ENCODE results near the gene SGMS1.
"Not testable (repeated sequence)": the region's sequence is repeated elsewhere in the genome, so short reads cannot be mapped to it uniquely, and the experiment has no call there.

Gene SGMS1

DNA sequence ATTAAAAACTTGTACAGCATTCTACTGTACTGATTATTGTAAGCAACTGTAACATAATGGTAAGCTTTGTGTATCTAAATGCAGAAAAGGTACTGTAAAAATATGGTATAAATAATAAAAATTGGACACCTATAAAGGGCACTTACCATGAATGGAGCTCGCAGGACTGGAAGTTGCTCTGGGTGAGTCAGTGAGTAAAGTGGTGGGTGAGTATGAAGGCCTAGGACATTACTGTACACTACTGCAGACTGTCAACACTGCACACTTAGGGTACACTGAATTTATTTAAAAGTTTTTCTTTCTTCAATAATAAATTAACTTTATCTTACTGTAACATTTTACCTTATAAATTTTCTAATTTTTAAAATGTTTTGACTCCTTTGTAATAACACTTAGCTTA lies 253.8 kb downstream of the SGMS1 start:
- no peak overlapping the region for H3K27ac ChIP-seq
- H4K20me1 ChIP-seq (ENCODE audit: insufficient read depth), result no peaks in the 10 kb centered on the region
- H3K27me3 ChIP-seq (ENCODE audit: insufficient read depth, low read depth), result no peaks in the 10 kb centered on the region
- TF ChIP-seq, protein P1, sequence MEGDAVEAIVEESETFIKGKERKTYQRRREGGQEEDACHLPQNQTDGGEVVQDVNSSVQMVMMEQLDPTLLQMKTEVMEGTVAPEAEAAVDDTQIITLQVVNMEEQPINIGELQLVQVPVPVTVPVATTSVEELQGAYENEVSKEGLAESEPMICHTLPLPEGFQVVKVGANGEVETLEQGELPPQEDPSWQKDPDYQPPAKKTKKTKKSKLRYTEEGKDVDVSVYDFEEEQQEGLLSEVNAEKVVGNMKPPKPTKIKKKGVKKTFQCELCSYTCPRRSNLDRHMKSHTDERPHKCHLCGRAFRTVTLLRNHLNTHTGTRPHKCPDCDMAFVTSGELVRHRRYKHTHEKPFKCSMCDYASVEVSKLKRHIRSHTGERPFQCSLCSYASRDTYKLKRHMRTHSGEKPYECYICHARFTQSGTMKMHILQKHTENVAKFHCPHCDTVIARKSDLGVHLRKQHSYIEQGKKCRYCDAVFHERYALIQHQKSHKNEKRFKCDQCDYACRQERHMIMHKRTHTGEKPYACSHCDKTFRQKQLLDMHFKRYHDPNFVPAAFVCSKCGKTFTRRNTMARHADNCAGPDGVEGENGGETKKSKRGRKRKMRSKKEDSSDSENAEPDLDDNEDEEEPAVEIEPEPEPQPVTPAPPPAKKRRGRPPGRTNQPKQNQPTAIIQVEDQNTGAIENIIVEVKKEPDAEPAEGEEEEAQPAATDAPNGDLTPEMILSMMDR (conservative IDR thresholded peaks at IDR 0.05; ENCODE audit: low read depth, low read length), result no peak
- no peak overlapping the region for H3K4me3 ChIP-seq (IDR thresholded peaks at IDR 0.05; ENCODE audit: insufficient read depth, low read depth, low read length)
- H2AFZ ChIP-seq (ENCODE audit: low read depth), result no peak overlapping the region
- no peak overlapping the region for H3K9ac ChIP-seq
- no peak overlapping the region for H3K4me2 ChIP-seq
- H3K4me1 ChIP-seq (ENCODE audit: low read depth, poor library complexity, severe bottlenecking), result peaks cover 5% of the 10 kb centered on the region
- H3K36me3 ChIP-seq (ENCODE audit: insufficient read depth), result no peaks in the 10 kb centered on the region
- H3K79me2 ChIP-seq (ENCODE audit: insufficient read depth, low read depth), result no peaks in the 10 kb centered on the region

DNA sequence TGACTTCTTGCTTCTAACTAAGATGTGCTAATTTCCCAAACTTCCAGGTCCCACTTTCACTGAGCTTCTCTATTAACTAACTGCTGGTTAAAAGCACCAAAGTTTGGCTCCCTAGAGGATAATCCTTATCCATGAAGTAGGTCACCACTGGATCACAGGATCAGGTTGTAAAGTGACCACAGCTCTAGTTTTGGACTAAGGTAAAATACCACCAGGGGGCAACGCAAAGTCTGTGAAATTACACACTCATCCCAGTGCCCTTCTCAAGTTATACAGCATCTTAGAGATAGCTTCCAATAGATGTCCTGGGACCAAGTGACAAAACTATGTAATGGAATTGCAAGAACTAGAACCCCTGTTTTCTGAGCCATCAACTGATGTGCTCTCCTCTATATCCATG lies 256.0 kb downstream of the SGMS1 start:
- TF ChIP-seq, protein P1 (conservative IDR thresholded peaks at IDR 0.05; ENCODE audit: low read depth, low read length), result peak; percentile 59
- Histone ChIP-seq H3K4me3 (IDR thresholded peaks at IDR 0.05; ENCODE audit: insufficient read depth, low read depth, low read length) (no peak overlapping the region), H2AFZ (ENCODE audit: low read depth) (no peak overlapping the region), H4K20me1 (ENCODE audit: insufficient read depth) (no peaks in the 10 kb centered on the region), H3K9ac (no peak overlapping the region), H3K27me3 (ENCODE audit: insufficient read depth, low read depth) (no peaks in the 10 kb centered on the region), H3K4me1 (ENCODE audit: low read depth, poor library complexity, severe bottlenecking) (no peaks in the 10 kb centered on the region), H3K27ac (no peak overlapping the region), H3K4me2 (no peak overlapping the region), H3K79me2 (ENCODE audit: insufficient read depth, low read depth) (no peaks in the 10 kb centered on the region), H3K36me3 (ENCODE audit: insufficient read depth) (no peaks in the 10 kb centered on the region)

DNA sequence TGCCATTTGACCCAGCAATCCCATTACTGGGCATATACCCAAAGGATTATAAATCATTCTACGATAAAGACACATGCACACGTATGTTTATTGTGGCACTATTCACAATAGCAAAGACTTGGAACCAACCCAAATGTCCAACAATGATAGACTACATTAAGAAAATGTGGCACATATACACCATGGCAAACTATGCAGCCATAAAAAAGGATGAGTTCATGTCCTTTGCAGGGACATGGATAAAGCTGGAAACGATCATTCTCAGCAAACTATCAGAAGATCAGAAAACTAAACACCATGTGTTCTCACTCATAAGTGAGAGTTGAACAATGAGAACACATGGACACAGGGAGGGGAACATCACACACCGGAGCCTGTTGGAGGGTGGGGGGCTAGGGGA lies 257.3 kb downstream of the SGMS1 start:
- H3K4me2 ChIP-seq; H2AFZ ChIP-seq (ENCODE audit: low read depth); H3K27me3 ChIP-seq (ENCODE audit: insufficient read depth, low read depth); H4K20me1 ChIP-seq (ENCODE audit: insufficient read depth); H3K36me3 ChIP-seq (ENCODE audit: insufficient read depth); H3K9ac ChIP-seq; H3K4me1 ChIP-seq (ENCODE audit: low read depth, poor library complexity, severe bottlenecking); H3K27ac ChIP-seq; H3K4me3 ChIP-seq (IDR thresholded peaks at IDR 0.05; ENCODE audit: insufficient read depth, low read depth, low read length); H3K79me2 ChIP-seq (ENCODE audit: insufficient read depth, low read depth): not testable (repeated sequence)

DNA sequence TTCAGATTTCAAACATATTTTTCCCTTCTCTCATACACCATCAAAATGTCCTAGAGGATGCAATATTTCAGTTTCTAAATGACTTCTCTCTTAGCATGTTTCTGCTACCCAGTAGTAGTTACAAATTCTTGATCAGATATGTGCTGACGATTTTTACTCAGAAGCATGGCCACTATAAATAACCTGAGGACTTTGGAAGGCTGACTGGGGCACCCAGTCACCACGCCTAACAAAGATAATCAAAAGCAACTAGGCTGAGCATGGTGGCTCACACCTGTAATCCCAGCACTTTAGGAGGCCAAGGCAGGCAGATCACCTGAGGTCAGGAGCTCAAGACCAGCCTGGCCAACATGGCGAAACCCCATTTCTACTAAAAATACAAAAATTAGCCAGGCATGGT lies 259.0 kb downstream of the SGMS1 start:
- not testable (repeated sequence) for H3K9ac ChIP-seq; H3K27ac ChIP-seq; H4K20me1 ChIP-seq (ENCODE audit: insufficient read depth); H2AFZ ChIP-seq (ENCODE audit: low read depth); H3K4me1 ChIP-seq (ENCODE audit: low read depth, poor library complexity, severe bottlenecking); H3K27me3 ChIP-seq (ENCODE audit: insufficient read depth, low read depth); H3K4me3 ChIP-seq (IDR thresholded peaks at IDR 0.05; ENCODE audit: insufficient read depth, low read depth, low read length); H3K4me2 ChIP-seq; H3K79me2 ChIP-seq (ENCODE audit: insufficient read depth, low read depth); H3K36me3 ChIP-seq (ENCODE audit: insufficient read depth)

DNA sequence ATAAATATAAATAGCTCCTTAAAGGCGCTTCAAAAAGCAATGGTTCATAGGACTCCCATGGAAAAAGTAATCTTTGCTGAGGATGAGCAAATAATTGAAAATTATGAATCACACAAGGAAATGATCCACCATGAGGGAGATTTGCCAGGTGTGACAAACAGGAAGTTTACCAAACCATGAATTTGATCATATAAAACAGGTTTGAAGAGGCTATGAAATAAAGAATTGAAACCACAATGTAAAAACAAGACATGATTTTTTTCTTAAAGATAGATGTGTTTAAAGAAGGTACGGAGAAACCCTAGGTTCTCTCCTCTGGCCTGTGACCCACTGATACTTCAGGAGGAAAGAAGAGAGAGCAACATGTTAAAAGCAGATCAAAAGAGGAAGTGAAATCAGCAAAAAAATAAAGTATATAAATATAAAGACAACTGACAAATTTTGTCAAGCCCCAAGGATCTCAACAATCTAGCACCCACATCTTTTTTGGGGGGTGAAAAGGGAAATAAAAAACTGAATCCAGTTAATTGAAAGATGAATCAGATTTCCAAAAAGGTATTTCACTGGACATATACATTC lies 261.1 kb downstream of the SGMS1 start:
- Histone ChIP-seq H3K4me2 (no peak overlapping the region), H3K4me1 (ENCODE audit: low read depth, poor library complexity, severe bottlenecking) (no peaks in the 10 kb centered on the region), H3K27ac (no peak overlapping the region), H3K27me3 (ENCODE audit: insufficient read depth, low read depth) (no peaks in the 10 kb centered on the region), H3K36me3 (ENCODE audit: insufficient read depth) (no peaks in the 10 kb centered on the region), H3K79me2 (ENCODE audit: insufficient read depth, low read depth) (no peaks in the 10 kb centered on the region), H2AFZ (ENCODE audit: low read depth) (no peak overlapping the region), H4K20me1 (ENCODE audit: insufficient read depth) (no peaks in the 10 kb centered on the region), H3K9ac (no peak overlapping the region), H3K4me3 (IDR thresholded peaks at IDR 0.05; ENCODE audit: insufficient read depth, low read depth, low read length) (no peak overlapping the region)
- TF ChIP-seq, protein P1 (conservative IDR thresholded peaks at IDR 0.05; ENCODE audit: low read depth, low read length), result no peak

Data from KMS-11 (cell line).